Nucleus accumbens (tissue), 56 donors: ENCODE measurements around the gene POLR3B.

ENCODE experiments used
- DNase-seq, 56 donors: peaks; one replicate each; lab custom pipeline; 2025; lab: John Stamatoyannopoulos, UW

POLR3B gene

GRCh38 chr12:106519607-106520021, 162.1 kb downstream of the POLR3B start:
- no peak for DNase-seq

GRCh38 chr12:106521901-106522300, 164.4 kb downstream of the POLR3B start:
- DNase-seq: no peak

- DNase-seq: no peak
Observed at GRCh38 chr12:106522708-106523107, 165.2 kb downstream of the POLR3B start.

GRCh38 chr12:106527356-106527755, 169.8 kb downstream of the POLR3B start:
- no peak for DNase-seq

GRCh38 chr12:106541201-106541600, 183.7 kb downstream of the POLR3B start:
- DNase-seq: no peak

- no peak for DNase-seq
Observed at GRCh38 chr12:106551410-106551809, 193.9 kb downstream of the POLR3B start.

- no peak for DNase-seq
Observed at GRCh38 chr12:106552228-106552627, 194.7 kb downstream of the POLR3B start.
